HG03439 (cell line): ENCODE results near the gene METTL26.

Experiments
- ATAC-seq: cut with Tn5 transposase; IDR thresholded peaks from one replicate; pipeline ENCODE4 v1.9.1; 2021; ENCODE audit warnings: mild to moderate bottlenecking, moderate library complexity; ENCODE audit not compliant: unreplicated experiment

Gene METTL26

DNA sequence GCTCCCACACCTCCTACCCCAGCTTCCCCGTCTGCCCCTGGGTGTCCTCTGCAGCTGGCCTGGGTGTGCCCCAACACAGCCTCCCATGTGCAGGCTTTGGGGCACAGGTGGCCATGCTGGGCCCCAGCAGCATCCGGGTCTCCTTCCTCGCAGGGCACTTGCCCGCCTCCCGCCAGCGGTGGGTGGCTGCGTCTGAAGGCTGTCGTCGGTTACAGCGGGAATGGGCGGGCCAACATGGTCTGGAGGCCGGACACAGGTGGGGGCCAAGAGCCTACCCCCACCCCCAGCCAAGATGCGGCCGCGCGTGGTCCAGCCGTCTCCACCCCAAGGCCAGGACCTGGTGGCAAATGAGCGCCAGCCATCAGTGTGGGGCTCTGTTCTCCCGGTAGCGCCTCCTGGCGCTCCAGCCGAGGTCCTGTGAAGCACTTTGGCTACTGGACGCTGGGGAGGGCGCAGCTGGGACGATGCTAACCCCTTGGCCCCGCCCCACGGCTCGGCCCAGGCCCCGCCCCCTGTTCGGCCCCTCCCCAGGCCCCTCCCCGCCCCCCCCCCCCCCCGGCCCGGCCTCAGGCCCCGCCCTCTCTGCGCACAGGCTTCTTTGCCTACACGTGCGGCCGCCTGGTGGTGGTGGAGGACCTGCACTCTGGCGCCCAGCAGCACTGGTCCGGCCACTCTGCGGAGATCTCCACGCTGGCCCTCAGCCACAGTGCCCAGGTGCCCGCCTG lies 24.5 kb upstream of the METTL26 start:
- peak; percentile 28 for ATAC-seq

- no peak for ATAC-seq
Observed at GRCh38 chr16:660132-660458, 24.0 kb upstream of the METTL26 start.

GRCh38 chr16:659618-660017 lies 23.5 kb upstream of the METTL26 start:
- ATAC-seq, result no peak

- ATAC-seq, result no peak
Observed at GRCh38 chr16:658679-659571, 22.8 kb upstream of the METTL26 start.

DNA sequence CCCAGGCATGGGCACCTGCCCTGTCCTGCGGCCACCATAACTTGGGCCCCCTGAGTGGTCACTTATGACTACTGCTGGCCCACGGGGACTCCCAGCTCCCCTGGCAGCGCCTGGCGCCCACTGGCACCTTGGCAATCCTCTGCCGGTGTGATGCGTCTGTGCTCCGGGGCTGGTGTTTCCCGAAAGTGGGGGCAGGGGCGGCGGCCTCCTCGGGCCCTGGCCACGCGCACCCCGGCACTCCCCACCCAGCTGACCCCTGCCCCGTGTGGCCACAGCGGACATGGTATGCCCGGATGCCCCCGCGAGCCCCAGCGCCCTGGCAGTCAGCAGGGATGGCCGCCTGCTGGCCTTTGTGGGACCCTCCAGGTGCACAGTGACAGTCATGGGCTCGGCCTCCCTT lies 21.4 kb upstream of the METTL26 start:
- no peak for ATAC-seq

DNA sequence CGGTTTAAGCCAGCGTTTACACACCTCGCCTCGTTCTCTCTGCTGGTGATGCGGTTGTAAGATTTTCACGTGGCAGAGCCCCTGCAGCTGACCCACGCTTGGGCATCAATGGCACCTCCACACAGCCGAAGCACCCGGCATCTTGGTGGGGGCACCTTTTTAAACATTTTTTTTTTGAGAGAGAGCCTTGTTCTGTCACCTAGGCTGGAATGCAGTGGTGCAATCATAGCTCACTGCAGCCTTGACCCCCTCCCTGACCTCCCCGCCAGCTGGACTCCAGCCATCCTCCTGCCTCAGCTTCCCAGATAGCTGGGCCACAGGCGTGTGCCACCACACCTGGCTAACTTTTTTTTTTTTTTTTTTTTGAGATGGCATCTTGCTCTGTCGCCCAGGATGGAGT lies 17.9 kb upstream of the METTL26 start:
- ATAC-seq, result no peak

DNA sequence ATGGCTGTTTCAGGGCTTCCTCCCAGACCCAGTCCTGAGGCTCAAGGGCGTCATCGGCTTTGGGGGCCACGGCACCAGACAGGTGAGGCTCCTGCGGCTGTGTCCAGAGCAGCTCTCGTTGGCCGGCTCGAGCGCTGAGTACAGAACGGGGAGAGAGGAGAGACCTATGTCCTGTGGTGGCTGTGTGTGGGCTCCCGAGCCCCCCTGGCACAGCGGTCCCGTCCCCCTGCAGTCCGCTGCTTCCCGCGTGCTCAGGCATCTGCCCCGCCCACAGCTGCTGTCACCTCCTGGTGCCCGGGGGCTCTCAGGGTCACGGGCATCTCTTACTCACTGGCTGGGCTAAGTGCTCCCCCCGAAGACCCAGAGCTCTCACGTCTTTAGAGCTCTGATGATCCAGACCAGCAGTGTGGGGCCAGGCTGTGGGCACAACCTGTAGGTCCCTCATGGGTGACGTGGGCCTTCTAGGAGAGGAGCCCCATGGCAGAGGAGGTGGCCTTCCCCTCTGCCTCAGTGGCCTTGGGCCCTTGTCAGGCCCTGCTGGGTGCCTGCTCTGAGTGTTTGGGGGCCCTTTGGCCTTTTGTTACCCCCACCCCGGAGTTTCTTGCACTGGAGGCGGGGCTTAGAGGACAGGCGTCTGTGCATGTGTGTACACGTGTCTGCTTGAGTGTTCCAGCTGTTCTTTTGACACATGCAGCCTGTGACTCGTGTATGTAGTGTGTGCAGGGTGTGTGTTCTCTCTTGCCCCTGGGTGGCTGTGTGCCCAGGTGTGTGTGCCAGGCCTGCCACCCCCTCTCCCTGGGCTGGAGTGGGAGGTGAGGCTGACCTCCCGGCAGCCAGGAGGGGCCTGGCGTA lies 16.6 kb upstream of the METTL26 start:
- no peak for ATAC-seq

- ATAC-seq, result no peak
Observed at GRCh38 chr16:651844-652243, 15.7 kb upstream of the METTL26 start.

GRCh38 chr16:649631-650030 lies 13.5 kb upstream of the METTL26 start:
- peak; percentile 9 for ATAC-seq

DNA sequence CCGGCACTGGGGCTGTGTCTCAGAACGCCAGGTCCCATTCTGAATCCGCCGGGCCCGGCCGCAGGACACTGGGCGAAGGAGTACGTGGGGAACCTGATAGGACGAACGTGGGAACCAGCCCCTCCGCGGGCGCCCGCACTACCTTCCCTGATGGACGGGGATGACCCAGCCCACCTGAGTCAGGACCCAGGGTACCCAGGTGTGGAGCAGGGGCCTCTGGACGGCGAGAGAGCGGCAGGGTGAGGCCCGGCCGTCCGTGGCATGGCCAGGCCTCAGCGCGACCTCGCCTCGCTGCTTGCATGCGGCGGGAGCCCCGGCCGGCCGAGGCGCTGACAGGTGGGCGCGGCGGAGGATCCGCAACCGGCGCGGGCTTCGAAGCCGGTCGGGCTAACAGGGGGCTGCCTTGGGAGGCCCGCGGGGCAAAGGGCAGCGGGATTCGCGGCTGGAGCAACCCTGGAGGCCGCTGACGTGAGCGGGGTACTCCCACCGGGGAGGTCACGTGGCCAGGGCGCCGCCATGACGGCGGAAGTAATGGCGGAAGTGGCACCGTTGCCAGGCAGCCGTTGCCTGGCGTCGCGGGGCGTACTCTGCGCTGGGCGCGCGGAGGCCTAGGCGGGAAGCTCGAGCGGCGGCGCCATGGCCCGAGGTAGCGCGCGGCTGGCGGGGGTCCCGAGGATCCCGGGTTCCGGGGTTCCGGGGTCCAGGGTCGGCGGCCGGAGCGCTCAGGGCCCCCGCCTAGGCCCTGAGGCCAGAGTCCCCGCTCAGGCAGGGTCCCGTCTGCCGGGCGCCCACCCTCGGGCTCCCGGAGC lies 12.9 kb upstream of the METTL26 start, which contains the start of gene WDR90:
Gene WDR90 (plus strand): TSS at position 585 of the 809 bp plus-strand sequence. CDS start 52 bp downstream, at position 637.
- ATAC-seq, result peak; percentile 65

DNA sequence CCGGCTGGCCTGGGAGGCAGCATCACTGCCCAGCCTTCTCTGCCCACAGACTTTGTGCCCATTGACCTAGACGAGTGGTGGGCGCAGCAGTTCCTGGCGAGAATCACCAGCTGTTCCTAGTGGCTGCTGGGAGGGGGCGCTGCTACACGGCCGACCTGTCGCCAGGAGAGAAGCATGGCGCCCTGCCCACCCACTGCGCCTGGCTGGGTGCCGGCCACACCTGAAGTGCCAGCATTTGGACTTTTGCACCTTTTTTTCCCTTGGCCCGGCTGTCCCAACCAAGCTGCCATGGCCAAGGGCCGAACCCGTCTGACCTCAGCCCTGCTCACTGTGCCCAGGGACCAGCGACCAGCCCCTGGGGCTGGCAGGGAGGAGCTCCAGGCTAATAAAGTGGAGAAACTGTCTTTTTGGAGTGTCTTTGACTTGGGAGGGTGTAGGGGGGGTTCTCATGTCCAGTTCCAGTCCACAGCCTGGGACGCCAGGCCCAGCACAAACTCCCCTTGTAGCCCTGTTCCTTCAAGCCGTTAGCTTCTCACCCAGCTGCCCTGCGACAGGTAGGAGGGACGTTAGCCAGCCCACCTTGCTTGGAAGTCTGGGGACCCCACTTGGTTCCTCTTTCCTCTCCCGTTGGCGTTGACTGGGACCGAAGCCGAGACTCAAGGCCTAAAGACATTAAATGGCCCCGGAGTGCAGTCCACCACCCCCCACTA lies 12.1 kb upstream of the METTL26 start:
- no peak for ATAC-seq

GRCh38 chr16:647173-647902 lies 11.2 kb upstream of the METTL26 start:
- no peak for ATAC-seq

DNA sequence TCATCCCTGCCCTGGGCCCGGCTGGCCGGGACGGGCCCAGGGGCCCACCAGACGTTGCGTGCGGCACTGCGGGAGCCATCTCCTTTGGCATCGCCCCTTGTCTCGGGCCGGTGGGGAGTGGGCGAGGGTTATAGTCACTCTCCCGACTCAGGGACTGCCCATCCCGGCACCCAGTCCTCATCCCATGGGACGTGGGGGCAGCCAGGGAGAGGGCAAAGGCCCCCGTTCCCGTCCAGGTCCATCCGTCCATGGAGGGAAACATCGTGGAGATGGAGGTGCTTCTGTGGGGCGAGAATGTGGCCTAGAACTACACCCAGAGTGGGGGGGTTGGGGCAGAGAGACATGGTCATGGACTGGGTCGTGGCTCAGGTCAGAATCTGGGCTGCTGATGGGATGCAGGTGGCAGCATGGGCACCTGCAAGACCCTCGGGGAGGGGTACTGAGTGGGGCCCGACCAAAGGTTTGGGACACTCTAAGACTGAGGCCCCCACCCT lies 10.6 kb upstream of the METTL26 start:
- no peak for ATAC-seq

- no peak for ATAC-seq
Observed at GRCh38 chr16:645852-646678, 10.0 kb upstream of the METTL26 start.

GRCh38 chr16:644556-644955 lies 8.5 kb upstream of the METTL26 start:
- ATAC-seq, result no peak

GRCh38 chr16:643050-643368 lies 6.9 kb upstream of the METTL26 start:
- ATAC-seq, result no peak

GRCh38 chr16:642189-643049 lies 6.3 kb upstream of the METTL26 start:
- ATAC-seq, result peak; percentile 37
